Measurements from ENCODE around the gene PTGIS. TPM values are rescaled to one million over a fixed set of nuclear protein-coding genes. Genes with fewer than 3 reads are reported as not detected.

Gene PTGIS
- total and polyA plus RNA-seq, 2 of the 4 experiments (the other 2 are of a cell fraction) = 1.6 to 2.6 TPM

GRCh38 chr20:49594143-49594930 lies 26.4 kb upstream of the PTGIS start:
- no peaks in the 10 kb centered on the region for H3K36me3 ChIP-seq (ENCODE audit: control insufficient read depth, insufficient read depth, low read length)
- peak overlapping the region; percentile 86 for H3K18ac ChIP-seq (ENCODE audit: low read depth, low read length)
- BruUV-seq (replicated peaks) = no TSS peak
- ChIA-PET CTCF (no interaction called here), POLR2A (ENCODE audit: unreplicated experiment) (no interaction called here)
- DNase-seq = peak; percentile 87
- dilution Hi-C loops (cut with HindIII; ENCODE audit: low sequenced_read_pairs, unreplicated experiment) = no loop called here
- no peak overlapping the region for H3K4me2 ChIP-seq (ENCODE audit: low read depth, low read length)
- H4K5ac ChIP-seq (ENCODE audit: low read depth, low read length) = peak overlapping the region; percentile 71
- peak overlapping the region; percentile 51; the same call in 1 of the 2 replicates for H2BK120ac ChIP-seq (ENCODE audit: low read depth, low read length)
- no peak overlapping the region for H2AFZ ChIP-seq (replicated peaks; ENCODE audit: low read length, poor library complexity)
- peak overlapping the region; percentile 50 for H2AK5ac ChIP-seq (ENCODE audit: low read depth, low read length)
- 0 out of 2 replicates have a peak, but pooled peaks cover 3% of the 10 kb centered on the region for H3K9me1 ChIP-seq (ENCODE audit: insufficient read depth, low read length)
- in situ Hi-C loops (cut with MboI; ENCODE audit: low sequenced_read_pairs) = no loop called here
- peak overlapping the region; percentile 65 for H2BK5ac ChIP-seq (ENCODE audit: low read depth, low read length, poor library complexity, severe bottlenecking)
- H2AK9ac ChIP-seq (replicated peaks; ENCODE audit: low read depth, low read length, poor library complexity) = peak overlapping the region; percentile 68
- H2BK20ac ChIP-seq (ENCODE audit: low read depth, low read length) = peak overlapping the region; percentile 60; the same call in 1 of the 2 replicates
- H3K79me1 ChIP-seq (ENCODE audit: low read depth in 1 of 2, low read length in 2 of 2) = no peaks in the 10 kb centered on the region
- H3K9ac ChIP-seq (ENCODE audit: low read depth, low read length) = peak overlapping the region; percentile 39
- intact Hi-C loops (cut with micrococcal nuclease) = no loop called here
- peak overlapping the region; percentile 87 for H3K27ac ChIP-seq (ENCODE audit: insufficient read depth, low read length)
- H4K91ac ChIP-seq (ENCODE audit: insufficient read depth, low read depth, low read length) = peak overlapping the region; percentile 91; the same call in 1 of the 2 replicates
- H4K8ac ChIP-seq (ENCODE audit: low read depth in 2 of 2, low read length in 2 of 2) = peak overlapping the region; percentile 14 to 63; a peak in 2 of 4 replicates
- TF ChIP-seq MAZ (IDR thresholded peaks at IDR 0.05; ENCODE audit: borderline replicate concordance, low read depth, low read length) (no peak), BHLHE40 (IDR thresholded peaks at IDR 0.05; ENCODE audit: low read depth, low read length) (peak; percentile 48)
- no peak overlapping the region for H3K23ac ChIP-seq (ENCODE audit: low read depth, low read length)
- H3K9me3 ChIP-seq (ENCODE audit: control insufficient read depth, insufficient read depth, low read length) = no peaks in the 10 kb centered on the region
- no peaks in the 10 kb centered on the region for H4K20me1 ChIP-seq (ENCODE audit: insufficient read depth, low read length)
- 0 out of 2 replicates have a peak overlapping the region, but pooled peaks have one; percentile 59 for H3K14ac ChIP-seq (replicated peaks; ENCODE audit: low read depth, low read length)
- H3K56ac ChIP-seq (ENCODE audit: extremely low read depth, insufficient read depth, low read length) = no peak overlapping the region
- ATAC-seq (ENCODE audit: low read depth) = peak; percentile 85
- peaks cover 22% of the 10 kb centered on the region for H3K4me1 ChIP-seq (ENCODE audit: control insufficient read depth, insufficient read depth, low read length)
- H3K27me3 ChIP-seq (ENCODE audit: control insufficient read depth, insufficient read depth, low read length) = no peaks in the 10 kb centered on the region
- H2BK15ac ChIP-seq (ENCODE audit: low read depth, low read length) = no peak overlapping the region; the same call in 2 of the 3 replicates
- H3K4ac ChIP-seq (ENCODE audit: low read depth, low read length) = peak overlapping the region; percentile 45
- WGBS, 2 experiments (ENCODE audit: extremely low coverage in 2 of 2, insufficient read length in 1 of 2) = 17% methylated on average over 7 of the region's 12 CpGs; no CpG with 5 or more reads in 1 of the 2 experiments
- H3K4me3 ChIP-seq (ENCODE audit: insufficient read depth, low read depth, low read length) = no peak overlapping the region
